Hematopoietic multipotent progenitor cell treated with erythropoietin and hydrocortisone succinate and interleukin-3 and kit ligand, for 4 days (in vitro differentiated cells): ENCODE measurements around the gene LUZP1.
A peak's percentile ranks its signal among the peaks of the same experiment; 100 is the strongest.

Experiments
- DNase-seq: peaks from one replicate; pipeline ENCODE4 v3.0.0-alpha.2; 2015

LUZP1 gene

DNA sequence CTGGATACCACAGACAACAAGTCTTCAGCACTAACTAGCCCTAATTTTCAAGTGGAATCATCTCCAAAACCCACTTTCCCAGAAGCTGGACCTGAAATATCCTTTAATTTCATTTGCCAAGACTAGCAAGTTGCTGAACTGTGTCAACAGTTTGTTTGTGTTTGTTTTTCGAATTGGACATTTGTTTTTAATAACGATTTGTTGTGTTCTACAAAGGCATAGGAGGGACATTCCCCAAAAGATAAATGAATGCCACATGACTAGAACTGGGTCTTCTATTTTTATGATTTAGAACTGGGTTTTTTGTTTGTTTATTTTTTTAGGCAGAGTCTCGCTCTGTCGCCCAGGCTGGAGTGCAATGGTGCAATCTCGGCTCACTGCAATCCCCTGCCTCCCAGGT, 17.9 kb downstream of the LUZP1 start:
- DNase-seq, result no peak

GRCh38 chr1:23150125-23150524, 18.5 kb downstream of the LUZP1 start:
- DNase-seq, result no peak

GRCh38 chr1:23149114-23149513, 19.5 kb downstream of the LUZP1 start:
- peak; percentile 37 for DNase-seq

GRCh38 chr1:23148084-23148483, 20.6 kb downstream of the LUZP1 start:
- DNase-seq, result no peak

- no peak for DNase-seq
Measured at GRCh38 chr1:23140940-23141596, 27.6 kb downstream of the LUZP1 start.

DNA sequence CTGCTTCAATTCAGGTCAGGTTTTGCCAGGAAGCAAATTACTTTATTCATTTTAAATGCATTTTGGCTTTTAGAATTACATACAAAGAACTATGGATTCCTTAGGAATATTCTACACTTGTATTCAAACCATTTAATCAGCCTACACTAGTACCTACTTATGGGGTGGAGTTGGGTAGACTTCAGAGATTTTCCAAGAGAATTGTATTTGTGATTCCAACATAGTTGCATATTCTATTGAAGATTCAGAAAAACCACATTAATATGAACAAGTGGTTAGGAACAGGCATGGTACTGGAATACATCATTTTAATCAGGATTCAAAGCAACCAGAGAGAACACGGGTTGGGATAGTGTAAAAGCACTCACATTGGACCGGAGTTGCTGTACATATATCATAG, 33.4 kb downstream of the LUZP1 start:
- no peak for DNase-seq

DNA sequence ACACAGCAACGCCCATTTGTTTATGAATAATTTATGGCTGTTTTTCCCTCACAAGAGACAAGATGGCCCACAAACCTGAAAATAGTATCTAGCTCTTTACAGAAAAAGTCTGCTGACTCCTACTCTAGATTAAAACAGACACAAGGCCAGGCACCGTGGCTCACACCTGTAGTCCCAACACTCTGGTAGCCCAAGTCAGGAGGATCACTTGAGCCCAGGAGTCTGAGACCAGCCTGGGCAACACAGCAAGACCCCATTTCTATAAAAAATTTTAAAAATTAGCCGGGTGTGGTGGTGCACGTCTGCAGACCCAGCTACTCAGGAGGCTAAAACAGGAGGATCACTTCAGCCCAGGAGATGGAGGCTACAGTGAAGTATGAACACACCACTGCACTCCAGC, 34.6 kb downstream of the LUZP1 start:
- no peak for DNase-seq

DNA sequence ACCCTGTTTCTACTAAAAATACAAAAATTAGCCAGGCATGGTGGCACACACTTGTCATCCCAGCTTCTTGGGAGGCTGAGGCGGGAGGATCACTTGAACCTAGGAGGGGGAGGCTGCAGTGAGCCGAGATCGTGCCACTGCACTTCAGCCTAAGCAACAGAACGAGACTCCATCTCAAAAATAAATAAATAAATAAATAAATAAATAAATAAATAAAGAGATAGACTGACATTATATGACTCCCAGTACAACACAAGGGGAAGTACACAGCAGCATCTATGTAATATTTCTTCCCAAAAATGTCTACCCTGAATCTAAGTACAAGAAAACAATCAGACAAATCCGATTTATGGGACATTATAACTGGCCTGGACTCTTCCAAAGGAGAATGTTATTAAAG, 35.1 kb downstream of the LUZP1 start:
- no peak for DNase-seq

GRCh38 chr1:23132033-23132432, 36.6 kb downstream of the LUZP1 start:
- no peak for DNase-seq

DNA sequence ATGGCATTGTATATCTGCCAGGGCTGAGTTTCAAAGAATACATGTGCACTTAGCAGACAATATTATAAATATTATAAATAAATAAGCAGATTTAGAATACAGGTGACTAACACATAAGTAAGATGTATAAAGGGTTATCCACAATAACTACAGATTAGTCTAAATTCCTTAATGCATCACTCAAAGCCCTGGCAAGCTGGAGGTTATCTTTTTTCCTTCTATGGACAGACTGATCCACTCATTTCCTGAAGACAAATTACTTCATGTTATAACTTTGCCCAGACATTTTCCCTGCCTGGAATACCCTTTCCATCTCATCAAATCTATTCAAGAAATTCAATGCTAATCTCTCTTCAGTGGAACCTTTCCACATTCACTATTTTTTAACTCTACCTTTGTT, 38.8 kb downstream of the LUZP1 start:
- no peak for DNase-seq

- DNase-seq, result no peak
Measured at GRCh38 chr1:23126801-23127200, 41.9 kb downstream of the LUZP1 start.

DNA sequence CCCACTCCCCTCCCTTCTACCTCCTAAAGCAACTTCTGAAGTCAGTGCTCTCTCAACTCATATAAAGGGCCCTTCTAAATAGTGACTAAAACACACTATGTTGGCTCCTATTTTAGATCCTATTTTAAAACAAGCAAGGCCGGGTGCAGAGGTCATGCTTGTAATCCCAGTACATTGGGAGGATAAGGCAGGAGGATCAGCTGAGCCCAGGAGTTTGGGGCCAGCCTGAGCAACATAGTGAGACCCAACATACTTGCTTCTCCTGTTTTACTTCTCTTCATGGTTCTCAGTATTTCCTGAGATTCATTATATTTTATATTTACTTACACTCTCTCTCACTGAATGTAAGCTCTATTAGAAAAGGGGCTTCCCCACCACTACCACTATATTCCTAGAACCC, 42.5 kb downstream of the LUZP1 start:
- no peak for DNase-seq

DNA sequence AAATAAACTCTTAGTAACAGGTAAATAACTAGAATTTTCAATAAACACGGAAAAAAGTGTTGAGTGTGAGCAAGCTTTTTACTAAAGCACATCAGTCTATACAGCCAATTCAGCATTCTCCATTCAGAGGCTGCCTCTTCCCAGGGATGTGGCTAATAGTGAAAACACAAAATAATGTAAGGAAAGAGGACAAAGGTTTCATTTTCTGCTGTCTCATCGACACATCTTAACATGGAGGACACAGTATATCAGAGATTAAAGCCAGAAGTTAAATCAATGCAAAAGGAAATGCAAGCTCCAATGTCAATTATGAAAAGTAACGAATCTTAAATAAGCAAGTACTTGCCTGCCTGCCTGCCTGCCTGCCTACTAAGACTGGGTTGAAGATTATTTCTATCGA, 43.2 kb downstream of the LUZP1 start:
- DNase-seq, result no peak

- DNase-seq, result no peak
Measured at GRCh38 chr1:23124259-23125026, 44.2 kb downstream of the LUZP1 start.

DNA sequence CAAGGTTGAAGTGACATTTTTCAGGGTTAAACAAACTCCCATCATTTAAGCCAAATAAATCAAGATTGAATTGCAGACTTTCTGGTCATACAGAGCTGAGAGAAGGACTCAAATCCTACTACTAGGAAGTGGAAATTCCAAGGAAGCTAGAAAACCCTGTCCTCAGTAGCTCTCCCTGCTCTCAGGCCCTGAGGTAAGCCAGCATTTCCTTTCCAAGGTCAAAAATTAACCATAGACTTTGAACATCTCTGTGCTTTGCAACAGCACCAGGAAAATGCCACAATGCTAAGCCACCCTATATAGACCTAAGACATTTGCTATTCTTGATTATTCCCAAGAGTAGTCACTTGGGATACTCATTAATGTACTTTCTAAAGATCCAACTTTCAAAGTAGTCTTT, 45.1 kb downstream of the LUZP1 start:
- DNase-seq, result no peak

DNA sequence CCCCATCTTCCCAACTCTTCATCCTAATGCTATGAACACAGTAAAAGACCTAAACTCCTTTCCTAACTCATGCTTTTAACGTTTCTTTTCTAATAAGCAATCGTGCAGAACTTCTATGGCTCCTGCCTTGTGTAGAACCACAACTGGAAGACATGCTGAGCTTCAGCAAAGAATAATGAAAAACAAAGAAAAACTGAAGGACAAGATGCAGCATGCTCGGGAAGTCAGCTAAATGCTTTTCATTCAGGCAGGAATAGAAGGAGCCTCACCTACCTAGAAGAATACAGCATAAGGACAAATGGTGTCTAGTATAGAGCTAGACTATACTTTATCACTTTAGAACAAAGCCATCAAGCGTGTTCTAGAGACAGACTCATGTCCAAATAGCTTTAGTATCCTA, 45.9 kb downstream of the LUZP1 start:
- no peak for DNase-seq

DNA sequence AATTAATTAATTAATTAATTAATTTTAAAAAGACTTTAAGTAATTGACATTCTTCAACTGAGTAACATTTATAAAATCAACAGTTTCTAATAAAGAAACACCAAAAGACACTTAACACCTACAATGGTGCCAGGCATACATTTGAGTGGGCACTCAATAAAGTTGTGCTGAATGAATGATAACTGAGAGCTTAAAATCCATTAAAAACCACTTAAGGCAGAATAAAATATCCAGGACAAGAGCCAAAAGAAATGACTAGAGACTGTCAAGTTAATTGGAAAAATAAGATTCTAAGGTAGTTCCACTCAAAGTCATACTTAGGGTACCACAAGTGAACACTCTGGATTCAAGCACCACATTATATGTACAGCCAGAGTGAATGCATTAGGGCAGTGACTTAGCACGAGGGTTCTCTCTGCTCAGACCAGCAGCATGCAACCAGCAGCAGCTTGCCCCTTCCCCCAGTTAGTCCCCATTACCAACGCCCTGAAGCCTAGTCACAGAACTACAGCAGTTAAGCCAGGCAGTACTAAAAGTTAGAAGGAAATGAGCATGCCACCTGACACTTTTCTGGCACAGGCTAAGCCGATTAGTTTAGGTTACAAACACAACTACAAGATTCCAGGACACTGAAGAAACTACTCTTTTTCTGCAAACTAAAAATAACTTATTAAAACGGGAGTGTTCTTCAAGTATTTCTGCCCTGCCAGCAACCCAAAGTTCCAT, 46.5 kb downstream of the LUZP1 start:
- DNase-seq, result peak; percentile 48

GRCh38 chr1:23120383-23120782, 48.3 kb downstream of the LUZP1 start:
- no peak for DNase-seq

DNA sequence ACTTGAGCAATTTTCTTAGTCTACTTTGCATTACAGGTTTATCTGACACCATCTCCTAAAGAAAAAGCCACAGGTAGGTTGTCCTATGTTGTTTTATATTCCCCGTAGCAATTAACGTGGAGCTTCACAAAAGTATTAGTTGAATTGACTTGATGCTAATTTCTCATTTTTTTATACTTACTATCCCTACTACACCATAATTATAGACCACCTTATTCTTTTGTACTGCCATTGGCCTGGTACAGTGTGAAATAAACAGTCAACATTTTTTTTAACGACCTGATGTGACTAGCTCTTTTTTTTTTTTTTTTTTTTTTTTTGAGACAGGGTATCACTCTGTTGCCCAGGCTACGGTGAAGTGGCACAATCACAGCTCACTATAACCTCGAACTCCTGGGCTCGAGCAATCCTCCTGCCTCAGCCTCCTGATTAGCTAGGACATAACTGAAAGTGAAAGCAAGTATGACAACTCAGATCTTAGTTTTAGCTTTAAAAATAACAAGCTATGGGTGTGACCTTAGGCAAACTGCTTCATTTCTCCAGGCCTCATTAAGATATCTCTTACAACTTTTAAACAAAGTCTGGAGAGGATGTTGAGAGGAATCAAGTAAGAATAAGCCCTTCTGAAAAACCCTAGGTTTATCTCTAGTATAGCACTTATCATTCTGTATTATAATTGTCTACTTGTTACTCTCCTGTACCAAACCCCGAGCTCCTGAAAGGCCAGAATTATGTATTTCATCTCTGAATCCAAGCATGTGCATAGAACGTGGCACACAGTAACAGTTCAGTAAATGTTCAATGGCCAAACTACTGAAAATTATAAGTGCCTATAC, 49.5 kb downstream of the LUZP1 start:
- peak; percentile 65 for DNase-seq

- DNase-seq, result no peak
Measured at GRCh38 chr1:23118407-23118806, 50.2 kb downstream of the LUZP1 start.

DNA sequence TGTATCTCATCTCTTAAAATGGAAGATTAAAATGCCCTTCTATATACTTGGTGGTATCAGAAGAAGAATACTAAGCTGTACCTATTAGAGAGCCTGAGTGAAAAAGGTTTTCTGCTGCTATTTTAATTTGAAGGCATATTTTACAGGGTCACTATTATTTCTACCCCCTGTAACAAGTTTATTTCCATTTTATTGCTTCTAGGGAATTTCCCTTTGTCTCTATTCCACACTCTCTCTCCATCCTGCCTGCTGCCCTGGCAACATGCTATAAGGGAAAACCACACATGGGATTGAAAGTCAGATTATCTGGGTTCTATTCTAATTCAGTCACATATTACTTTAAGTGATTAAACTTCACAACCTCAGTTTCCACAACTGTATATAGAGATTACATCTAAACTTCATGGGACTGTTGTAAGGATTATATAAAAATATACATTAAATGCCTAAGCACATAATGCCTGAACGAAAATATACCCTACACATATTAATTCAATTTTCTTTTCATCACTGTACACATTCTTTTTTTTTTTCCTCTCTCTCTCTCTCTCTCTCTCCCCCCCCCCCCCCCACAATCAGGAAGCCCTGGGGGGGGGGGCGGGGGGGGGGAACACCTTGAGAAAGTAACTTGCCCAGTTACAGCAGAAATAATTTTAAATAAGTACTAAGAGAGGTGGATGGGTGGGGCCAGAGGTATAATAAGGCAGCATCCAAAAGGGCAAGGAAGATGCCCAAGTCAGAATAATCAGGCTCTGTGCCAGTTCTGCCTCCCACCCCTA, 51.5 kb downstream of the LUZP1 start:
- peak; percentile 39 for DNase-seq

GRCh38 chr1:23116216-23116836, 52.3 kb downstream of the LUZP1 start:
- DNase-seq, result no peak
